Measurements from ENCODE around the gene DHRSX.

DNA sequence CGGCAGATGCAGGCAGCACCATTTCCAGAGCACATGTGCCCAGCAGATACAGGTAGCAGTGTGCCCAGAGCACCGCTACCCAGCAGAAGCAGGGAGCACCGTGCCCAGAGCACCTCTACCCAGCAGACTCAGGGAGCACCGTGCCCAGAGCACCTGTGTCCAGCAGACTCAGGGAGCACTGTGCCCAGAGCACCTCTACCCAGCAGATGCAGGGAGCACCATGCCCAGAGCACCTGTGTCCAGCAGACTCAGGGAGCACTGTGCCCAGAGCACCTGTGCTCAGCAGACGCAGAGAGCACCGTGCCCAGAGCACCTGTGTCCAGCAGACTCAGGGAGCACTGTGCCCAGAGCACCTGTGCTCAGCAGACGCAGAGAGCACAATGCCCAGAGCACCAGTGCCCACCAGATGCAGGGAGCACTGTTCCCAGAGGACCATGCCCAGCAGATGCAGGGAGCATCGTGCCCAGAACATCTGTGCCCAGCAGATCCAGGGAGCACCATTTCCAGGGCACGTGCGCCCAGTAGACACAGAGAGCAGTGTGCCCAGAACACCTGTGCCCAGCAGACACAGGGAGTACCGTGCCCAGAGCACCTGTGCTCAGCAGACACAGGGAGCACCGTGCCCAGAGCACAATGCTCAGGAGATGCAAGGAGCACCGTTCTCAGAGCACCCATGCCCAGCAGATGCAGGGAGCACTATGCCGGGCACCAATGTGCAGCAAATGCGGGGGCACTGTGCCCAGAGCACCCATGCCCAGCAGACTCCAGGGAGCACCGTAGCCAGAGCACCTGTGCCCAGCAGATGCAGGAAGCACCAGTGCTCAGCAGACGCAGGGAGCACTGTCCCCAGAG lies 236.4 kb downstream of the DHRSX start:
- TF ChIP-seq, protein P1, sequence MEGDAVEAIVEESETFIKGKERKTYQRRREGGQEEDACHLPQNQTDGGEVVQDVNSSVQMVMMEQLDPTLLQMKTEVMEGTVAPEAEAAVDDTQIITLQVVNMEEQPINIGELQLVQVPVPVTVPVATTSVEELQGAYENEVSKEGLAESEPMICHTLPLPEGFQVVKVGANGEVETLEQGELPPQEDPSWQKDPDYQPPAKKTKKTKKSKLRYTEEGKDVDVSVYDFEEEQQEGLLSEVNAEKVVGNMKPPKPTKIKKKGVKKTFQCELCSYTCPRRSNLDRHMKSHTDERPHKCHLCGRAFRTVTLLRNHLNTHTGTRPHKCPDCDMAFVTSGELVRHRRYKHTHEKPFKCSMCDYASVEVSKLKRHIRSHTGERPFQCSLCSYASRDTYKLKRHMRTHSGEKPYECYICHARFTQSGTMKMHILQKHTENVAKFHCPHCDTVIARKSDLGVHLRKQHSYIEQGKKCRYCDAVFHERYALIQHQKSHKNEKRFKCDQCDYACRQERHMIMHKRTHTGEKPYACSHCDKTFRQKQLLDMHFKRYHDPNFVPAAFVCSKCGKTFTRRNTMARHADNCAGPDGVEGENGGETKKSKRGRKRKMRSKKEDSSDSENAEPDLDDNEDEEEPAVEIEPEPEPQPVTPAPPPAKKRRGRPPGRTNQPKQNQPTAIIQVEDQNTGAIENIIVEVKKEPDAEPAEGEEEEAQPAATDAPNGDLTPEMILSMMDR (IDR thresholded peaks at IDR 0.05; ENCODE audit: insufficient read depth, low read length, poor library complexity, severe bottlenecking), result no peak
- TF ChIP-seq EZH2phosphoT487 (conservative IDR thresholded peaks at IDR 0.05; ENCODE audit: low read length), result no peak

Measured in SU-DHL-6 (cell line).